ENCODE results near the gene VPS37D. TPM values are rescaled to one million over a fixed set of nuclear protein-coding genes. Genes with fewer than 3 reads are reported as not detected.

VPS37D gene
- total RNA-seq, 1 experiment from 2014 or later = 5.7 TPM

DNA sequence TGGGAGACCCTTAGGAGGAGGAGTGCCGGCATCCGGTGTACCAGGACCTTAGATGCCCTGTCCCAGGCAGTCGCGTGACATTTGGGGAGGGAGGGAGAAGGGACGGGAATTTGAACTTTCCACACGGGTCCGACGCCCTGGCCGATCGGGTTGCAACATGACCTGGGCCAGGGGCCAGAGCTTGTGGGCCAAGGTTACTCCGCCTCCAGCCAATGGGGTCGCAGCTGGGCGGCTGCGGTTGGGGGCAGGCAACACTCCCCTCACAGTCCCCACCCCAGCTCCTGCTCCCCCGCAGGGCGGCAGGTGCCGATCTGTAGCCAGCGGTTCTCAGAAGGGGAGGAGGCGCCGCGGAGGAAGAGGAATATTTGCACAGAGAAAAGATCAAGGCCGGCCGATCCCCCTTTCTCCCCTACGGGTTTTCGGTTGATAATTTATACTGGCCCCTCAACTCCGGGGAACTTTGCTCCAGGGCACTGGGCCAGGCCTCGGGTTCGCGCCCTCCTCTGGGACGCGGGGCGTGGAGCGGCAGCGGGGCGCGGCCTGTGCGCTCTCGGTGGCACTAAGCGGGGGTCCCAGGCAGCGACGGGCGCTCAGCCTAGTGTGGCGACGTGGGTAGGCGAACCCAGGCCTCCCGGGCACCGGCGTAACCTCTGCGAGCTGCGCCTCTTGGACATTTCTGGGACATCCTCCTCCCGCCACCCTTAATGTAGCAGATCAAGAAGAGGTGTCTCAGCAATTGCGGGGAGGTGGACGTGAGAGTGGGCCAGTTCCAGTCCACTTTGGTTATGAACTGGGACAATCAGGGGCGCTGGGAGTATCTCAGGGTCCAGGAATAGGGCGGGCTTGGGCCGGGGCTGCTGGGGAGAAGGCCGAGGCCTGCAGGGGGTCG, 44.5 kb upstream of the VPS37D start (continued):
- TF ChIP-seq, protein P1, sequence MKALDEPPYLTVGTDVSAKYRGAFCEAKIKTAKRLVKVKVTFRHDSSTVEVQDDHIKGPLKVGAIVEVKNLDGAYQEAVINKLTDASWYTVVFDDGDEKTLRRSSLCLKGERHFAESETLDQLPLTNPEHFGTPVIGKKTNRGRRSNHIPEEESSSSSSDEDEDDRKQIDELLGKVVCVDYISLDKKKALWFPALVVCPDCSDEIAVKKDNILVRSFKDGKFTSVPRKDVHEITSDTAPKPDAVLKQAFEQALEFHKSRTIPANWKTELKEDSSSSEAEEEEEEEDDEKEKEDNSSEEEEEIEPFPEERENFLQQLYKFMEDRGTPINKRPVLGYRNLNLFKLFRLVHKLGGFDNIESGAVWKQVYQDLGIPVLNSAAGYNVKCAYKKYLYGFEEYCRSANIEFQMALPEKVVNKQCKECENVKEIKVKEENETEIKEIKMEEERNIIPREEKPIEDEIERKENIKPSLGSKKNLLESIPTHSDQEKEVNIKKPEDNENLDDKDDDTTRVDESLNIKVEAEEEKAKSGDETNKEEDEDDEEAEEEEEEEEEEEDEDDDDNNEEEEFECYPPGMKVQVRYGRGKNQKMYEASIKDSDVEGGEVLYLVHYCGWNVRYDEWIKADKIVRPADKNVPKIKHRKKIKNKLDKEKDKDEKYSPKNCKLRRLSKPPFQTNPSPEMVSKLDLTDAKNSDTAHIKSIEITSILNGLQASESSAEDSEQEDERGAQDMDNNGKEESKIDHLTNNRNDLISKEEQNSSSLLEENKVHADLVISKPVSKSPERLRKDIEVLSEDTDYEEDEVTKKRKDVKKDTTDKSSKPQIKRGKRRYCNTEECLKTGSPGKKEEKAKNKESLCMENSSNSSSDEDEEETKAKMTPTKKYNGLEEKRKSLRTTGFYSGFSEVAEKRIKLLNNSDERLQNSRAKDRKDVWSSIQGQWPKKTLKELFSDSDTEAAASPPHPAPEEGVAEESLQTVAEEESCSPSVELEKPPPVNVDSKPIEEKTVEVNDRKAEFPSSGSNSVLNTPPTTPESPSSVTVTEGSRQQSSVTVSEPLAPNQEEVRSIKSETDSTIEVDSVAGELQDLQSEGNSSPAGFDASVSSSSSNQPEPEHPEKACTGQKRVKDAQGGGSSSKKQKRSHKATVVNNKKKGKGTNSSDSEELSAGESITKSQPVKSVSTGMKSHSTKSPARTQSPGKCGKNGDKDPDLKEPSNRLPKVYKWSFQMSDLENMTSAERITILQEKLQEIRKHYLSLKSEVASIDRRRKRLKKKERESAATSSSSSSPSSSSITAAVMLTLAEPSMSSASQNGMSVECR (CRISPR knock-in tag; IDR thresholded peaks at IDR 0.05; ENCODE audit: borderline replicate concordance) = no peak
- TF ChIP-seq ZNF396 (CRISPR knock-in tag; IDR thresholded peaks at IDR 0.05; ENCODE audit: borderline replicate concordance) = no peak
- 0 out of 2 replicates have a peak, but pooled peaks have one; percentile 27 for TF ChIP-seq NFYB (CRISPR knock-in tag; conservative IDR thresholded peaks at IDR 0.05; ENCODE audit: low read depth)
- no peak for TF ChIP-seq FOXJ3 (CRISPR knock-in tag; IDR thresholded peaks at IDR 0.05; ENCODE audit: borderline replicate concordance)
- no peak for TF ChIP-seq PRRX2 (CRISPR knock-in tag; IDR thresholded peaks at IDR 0.05)
- TF ChIP-seq, protein P2, sequence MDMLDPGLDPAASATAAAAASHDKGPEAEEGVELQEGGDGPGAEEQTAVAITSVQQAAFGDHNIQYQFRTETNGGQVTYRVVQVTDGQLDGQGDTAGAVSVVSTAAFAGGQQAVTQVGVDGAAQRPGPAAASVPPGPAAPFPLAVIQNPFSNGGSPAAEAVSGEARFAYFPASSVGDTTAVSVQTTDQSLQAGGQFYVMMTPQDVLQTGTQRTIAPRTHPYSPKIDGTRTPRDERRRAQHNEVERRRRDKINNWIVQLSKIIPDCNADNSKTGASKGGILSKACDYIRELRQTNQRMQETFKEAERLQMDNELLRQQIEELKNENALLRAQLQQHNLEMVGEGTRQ (CRISPR knock-in tag; IDR thresholded peaks at IDR 0.05) = 0 out of 2 replicates have a peak, but pooled peaks have one; percentile 41
- no peak for TF ChIP-seq ESRRA (CRISPR knock-in tag; IDR thresholded peaks at IDR 0.05; ENCODE audit: borderline replicate concordance)
- no peak for TF ChIP-seq KAT7 (CRISPR knock-in tag; IDR thresholded peaks at IDR 0.05; ENCODE audit: borderline replicate concordance)
- TF ChIP-seq, protein P3, sequence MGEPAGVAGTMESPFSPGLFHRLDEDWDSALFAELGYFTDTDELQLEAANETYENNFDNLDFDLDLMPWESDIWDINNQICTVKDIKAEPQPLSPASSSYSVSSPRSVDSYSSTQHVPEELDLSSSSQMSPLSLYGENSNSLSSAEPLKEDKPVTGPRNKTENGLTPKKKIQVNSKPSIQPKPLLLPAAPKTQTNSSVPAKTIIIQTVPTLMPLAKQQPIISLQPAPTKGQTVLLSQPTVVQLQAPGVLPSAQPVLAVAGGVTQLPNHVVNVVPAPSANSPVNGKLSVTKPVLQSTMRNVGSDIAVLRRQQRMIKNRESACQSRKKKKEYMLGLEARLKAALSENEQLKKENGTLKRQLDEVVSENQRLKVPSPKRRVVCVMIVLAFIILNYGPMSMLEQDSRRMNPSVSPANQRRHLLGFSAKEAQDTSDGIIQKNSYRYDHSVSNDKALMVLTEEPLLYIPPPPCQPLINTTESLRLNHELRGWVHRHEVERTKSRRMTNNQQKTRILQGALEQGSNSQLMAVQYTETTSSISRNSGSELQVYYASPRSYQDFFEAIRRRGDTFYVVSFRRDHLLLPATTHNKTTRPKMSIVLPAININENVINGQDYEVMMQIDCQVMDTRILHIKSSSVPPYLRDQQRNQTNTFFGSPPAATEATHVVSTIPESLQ (CRISPR knock-in tag; IDR thresholded peaks at IDR 0.05) = no peak
- TF ChIP-seq, protein P4, sequence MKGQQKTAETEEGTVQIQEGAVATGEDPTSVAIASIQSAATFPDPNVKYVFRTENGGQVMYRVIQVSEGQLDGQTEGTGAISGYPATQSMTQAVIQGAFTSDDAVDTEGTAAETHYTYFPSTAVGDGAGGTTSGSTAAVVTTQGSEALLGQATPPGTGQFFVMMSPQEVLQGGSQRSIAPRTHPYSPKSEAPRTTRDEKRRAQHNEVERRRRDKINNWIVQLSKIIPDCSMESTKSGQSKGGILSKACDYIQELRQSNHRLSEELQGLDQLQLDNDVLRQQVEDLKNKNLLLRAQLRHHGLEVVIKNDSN (CRISPR knock-in tag; IDR thresholded peaks at IDR 0.05) = peak; percentile 60; the same call in 1 of the 2 replicates
- TF ChIP-seq IRF2 (CRISPR knock-in tag; IDR thresholded peaks at IDR 0.05; ENCODE audit: borderline replicate concordance, low read depth) = no peak
- TF ChIP-seq, protein P5, sequence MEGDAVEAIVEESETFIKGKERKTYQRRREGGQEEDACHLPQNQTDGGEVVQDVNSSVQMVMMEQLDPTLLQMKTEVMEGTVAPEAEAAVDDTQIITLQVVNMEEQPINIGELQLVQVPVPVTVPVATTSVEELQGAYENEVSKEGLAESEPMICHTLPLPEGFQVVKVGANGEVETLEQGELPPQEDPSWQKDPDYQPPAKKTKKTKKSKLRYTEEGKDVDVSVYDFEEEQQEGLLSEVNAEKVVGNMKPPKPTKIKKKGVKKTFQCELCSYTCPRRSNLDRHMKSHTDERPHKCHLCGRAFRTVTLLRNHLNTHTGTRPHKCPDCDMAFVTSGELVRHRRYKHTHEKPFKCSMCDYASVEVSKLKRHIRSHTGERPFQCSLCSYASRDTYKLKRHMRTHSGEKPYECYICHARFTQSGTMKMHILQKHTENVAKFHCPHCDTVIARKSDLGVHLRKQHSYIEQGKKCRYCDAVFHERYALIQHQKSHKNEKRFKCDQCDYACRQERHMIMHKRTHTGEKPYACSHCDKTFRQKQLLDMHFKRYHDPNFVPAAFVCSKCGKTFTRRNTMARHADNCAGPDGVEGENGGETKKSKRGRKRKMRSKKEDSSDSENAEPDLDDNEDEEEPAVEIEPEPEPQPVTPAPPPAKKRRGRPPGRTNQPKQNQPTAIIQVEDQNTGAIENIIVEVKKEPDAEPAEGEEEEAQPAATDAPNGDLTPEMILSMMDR (IDR thresholded peaks at IDR 0.05) = no peak
- TF ChIP-seq SOX15 (CRISPR knock-in tag; IDR thresholded peaks at IDR 0.05) = no peak
- TF ChIP-seq MYBL2 (CRISPR knock-in tag; IDR thresholded peaks at IDR 0.05) = no peak
- no peak for TF ChIP-seq ZNF671 (CRISPR knock-in tag; IDR thresholded peaks at IDR 0.05)
- TF ChIP-seq NFATC4 (CRISPR knock-in tag; IDR thresholded peaks at IDR 0.05) = no peak
- no peak for TF ChIP-seq ZNF416 (CRISPR knock-in tag; IDR thresholded peaks at IDR 0.05)
- TF ChIP-seq, protein P6, sequence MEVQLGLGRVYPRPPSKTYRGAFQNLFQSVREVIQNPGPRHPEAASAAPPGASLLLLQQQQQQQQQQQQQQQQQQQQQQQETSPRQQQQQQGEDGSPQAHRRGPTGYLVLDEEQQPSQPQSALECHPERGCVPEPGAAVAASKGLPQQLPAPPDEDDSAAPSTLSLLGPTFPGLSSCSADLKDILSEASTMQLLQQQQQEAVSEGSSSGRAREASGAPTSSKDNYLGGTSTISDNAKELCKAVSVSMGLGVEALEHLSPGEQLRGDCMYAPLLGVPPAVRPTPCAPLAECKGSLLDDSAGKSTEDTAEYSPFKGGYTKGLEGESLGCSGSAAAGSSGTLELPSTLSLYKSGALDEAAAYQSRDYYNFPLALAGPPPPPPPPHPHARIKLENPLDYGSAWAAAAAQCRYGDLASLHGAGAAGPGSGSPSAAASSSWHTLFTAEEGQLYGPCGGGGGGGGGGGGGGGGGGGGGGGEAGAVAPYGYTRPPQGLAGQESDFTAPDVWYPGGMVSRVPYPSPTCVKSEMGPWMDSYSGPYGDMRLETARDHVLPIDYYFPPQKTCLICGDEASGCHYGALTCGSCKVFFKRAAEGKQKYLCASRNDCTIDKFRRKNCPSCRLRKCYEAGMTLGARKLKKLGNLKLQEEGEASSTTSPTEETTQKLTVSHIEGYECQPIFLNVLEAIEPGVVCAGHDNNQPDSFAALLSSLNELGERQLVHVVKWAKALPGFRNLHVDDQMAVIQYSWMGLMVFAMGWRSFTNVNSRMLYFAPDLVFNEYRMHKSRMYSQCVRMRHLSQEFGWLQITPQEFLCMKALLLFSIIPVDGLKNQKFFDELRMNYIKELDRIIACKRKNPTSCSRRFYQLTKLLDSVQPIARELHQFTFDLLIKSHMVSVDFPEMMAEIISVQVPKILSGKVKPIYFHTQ (CRISPR knock-in tag; IDR thresholded peaks at IDR 0.05) = no peak
- TF ChIP-seq, protein P7, sequence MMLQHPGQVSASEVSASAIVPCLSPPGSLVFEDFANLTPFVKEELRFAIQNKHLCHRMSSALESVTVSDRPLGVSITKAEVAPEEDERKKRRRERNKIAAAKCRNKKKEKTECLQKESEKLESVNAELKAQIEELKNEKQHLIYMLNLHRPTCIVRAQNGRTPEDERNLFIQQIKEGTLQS (CRISPR knock-in tag; conservative IDR thresholded peaks at IDR 0.05) = no peak
- TF ChIP-seq, protein P8, sequence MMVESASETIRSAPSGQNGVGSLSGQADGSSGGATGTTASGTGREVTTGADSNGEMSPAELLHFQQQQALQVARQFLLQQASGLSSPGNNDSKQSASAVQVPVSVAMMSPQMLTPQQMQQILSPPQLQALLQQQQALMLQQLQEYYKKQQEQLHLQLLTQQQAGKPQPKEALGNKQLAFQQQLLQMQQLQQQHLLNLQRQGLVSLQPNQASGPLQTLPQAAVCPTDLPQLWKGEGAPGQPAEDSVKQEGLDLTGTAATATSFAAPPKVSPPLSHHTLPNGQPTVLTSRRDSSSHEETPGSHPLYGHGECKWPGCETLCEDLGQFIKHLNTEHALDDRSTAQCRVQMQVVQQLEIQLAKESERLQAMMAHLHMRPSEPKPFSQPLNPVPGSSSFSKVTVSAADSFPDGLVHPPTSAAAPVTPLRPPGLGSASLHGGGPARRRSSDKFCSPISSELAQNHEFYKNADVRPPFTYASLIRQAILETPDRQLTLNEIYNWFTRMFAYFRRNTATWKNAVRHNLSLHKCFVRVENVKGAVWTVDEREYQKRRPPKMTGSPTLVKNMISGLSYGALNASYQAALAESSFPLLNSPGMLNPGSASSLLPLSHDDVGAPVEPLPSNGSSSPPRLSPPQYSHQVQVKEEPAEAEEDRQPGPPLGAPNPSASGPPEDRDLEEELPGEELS (CRISPR knock-in tag; IDR thresholded peaks at IDR 0.05) = no peak; the same call in 1 of the 2 replicates
- TF ChIP-seq TP53 (CRISPR knock-in tag; IDR thresholded peaks at IDR 0.05) = no peak

All from WTC11 (cell line).